Esophagus muscularis mucosa (tissue), 4 donors: ENCODE data around the gene IL6R.

ENCODE experiments used
- EP300 ChIP-seq: sonication (generic); formaldehyde crosslinking; IDR thresholded peaks from one replicate; pipeline ENCODE4 v1.6.1; 2017; ENCODE audit warnings: antibody characterized with exemption
- POLR2AphosphoS5 ChIP-seq, 2 donors: sonication (generic); formaldehyde crosslinking; IDR thresholded peaks; one replicate each; pipeline ENCODE4 v1.6.1; 2017; ENCODE audit warnings: antibody characterized with exemption in 2 of 2
- TF ChIP-seq, protein P1 (sequence below), 3 experiments: fragments of 200-600 bp in 2 of 3; fragments of 450-650 bp in 1 of 3; sonication (generic) in 2 of 3; IDR thresholded peaks; one replicate each; pipeline ENCODE4 v1.5.1; 2017 to 2019; ENCODE audit warnings: antibody characterized with exemption in 3 of 3, mild to moderate bottlenecking in 2 of 3, moderate library complexity in 1 of 3

DNA sequence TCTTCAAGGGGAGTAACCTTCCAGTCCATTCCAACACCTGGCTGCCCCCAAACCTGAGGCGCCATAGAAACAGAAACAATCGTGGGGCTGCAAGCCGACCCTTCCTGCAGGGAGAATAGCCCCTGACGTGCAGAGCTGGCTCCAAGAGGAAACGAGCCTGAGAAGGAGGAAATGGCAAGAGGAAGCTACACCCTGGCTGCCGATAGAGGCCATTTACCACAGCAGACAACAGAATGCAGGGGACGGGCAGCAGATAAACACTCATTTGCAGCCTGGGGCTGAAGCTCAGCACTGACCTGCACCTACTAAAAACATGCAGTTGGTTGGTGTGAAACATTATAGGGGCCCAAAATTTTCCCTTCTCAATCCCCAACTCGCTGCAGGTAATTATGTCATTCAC is 88.1 kb downstream of the IL6R start:
- TF ChIP-seq EP300 (no peak), POLR2AphosphoS5 (IDR thresholded peaks at IDR 0.05) (peak; percentile 54 to 60)
- TF ChIP-seq, protein P1, sequence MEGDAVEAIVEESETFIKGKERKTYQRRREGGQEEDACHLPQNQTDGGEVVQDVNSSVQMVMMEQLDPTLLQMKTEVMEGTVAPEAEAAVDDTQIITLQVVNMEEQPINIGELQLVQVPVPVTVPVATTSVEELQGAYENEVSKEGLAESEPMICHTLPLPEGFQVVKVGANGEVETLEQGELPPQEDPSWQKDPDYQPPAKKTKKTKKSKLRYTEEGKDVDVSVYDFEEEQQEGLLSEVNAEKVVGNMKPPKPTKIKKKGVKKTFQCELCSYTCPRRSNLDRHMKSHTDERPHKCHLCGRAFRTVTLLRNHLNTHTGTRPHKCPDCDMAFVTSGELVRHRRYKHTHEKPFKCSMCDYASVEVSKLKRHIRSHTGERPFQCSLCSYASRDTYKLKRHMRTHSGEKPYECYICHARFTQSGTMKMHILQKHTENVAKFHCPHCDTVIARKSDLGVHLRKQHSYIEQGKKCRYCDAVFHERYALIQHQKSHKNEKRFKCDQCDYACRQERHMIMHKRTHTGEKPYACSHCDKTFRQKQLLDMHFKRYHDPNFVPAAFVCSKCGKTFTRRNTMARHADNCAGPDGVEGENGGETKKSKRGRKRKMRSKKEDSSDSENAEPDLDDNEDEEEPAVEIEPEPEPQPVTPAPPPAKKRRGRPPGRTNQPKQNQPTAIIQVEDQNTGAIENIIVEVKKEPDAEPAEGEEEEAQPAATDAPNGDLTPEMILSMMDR (IDR thresholded peaks at IDR 0.05) = no peak
